ENCODE results near the gene UBE4A.
A peak's percentile ranks its signal among the peaks of the same experiment; 100 is the strongest.

Gene UBE4A

GRCh38 chr11:118441770-118442275, 82.4 kb downstream of the UBE4A start:
- peak in 1 of 2 experiments; percentile 23 for DNase-seq

DNA sequence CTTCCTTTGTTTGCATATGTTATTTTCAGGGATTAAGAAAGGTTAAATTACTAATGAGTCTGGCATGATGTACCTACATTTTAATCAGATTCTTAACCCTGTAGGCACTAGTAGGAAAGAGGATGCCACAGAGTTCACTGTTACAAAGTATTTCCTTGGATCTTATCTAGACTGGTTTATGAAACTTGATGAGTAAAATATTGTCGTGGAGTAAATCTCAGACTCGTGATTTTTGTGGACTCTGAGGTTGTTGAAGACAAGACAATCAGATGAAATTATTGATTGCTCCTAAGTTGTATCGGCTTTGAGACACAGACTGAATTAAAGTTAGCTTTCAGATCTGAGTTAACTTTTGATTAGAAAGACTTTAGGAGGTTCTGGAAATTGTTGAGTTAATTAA, 82.9 kb downstream of the UBE4A start:
- no peak for DNase-seq

DNA sequence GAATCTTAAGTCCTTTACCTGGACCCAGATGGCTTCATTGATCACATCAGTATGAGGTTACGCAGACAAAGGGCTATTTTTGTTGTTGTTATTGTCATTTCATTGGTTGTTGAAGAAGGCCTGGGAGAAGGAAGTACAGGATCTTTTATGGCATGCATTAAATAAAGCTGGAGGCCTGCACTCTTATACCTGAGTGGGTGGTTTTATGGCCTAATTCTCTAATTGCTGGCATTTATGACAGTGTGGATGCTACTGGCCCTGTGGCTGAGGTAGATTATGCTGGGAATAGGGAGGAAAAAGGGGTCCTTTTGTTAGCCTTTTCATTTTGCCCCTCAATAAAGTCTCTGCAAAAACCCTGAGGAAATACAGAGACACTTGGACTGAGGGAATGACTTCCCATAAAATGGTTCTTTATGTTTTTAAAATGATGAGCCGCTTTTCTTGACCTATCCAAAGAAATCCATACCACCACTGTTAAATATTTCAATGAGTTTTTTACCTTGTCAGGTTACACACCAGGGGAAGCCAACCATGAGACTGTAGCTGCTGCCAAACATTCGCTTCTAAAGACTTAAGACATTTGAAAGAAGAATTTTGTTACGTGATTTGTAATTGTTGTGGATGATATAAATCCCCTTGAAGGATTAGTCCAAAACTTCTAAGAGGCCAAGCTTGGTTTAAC, 83.6 kb downstream of the UBE4A start:
- no peak for DNase-seq

- DNase-seq: peak in 1 of 2 experiments; percentile 26
Measured at GRCh38 chr11:118443590-118444218, 84.3 kb downstream of the UBE4A start.

DNA sequence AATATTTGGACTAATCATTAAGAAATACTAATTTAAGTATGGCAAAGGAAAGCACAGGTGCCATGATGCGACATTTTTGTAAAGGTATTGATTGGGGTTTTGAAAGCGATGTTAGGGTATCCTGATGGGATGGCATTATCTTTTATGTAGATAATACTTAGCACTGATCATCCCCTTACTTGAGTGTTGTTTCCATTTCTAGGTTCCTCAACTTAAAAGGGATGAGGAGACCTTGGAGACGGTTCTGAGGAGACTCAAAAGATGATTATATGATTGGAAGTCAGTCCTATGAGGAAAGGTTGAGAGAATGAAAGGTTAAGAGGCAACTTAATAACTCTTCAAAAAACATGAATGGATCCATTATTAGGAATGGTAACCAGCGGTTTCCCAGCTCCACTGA, 88.0 kb downstream of the UBE4A start:
- no peak for DNase-seq

- DNase-seq: no peak
Measured at GRCh38 chr11:118448294-118448693, 88.9 kb downstream of the UBE4A start.
